Skeletal muscle tissue (tissue), 4 donors: ENCODE measurements around the gene EPHA2. TPM values are rescaled to one million over a fixed set of nuclear protein-coding genes. Genes with fewer than 3 reads are reported as not detected.

Experiments
- H3K27ac ChIP-seq: one replicate; pipeline ENCODE4 v1.7.0; 2013; ENCODE audit warnings: mild to moderate bottlenecking, low read depth, low read length, inconsistent platforms
- H3K27me3 ChIP-seq, 3 donors: one replicate each; pipeline ENCODE4 v1.7.0; 2013; ENCODE audit warnings: low read length in 3 of 3; ENCODE audit not compliant: control insufficient read depth in 3 of 3, insufficient read depth in 3 of 3
- H3K36me3 ChIP-seq, 3 donors: one replicate each; pipeline ENCODE4 v1.7.0; 2013; ENCODE audit warnings: low read length in 3 of 3; ENCODE audit not compliant: control insufficient read depth in 3 of 3, insufficient read depth in 3 of 3
- H3K4me1 ChIP-seq, 3 donors: one replicate each; pipeline ENCODE4 v1.7.0; 2013; ENCODE audit warnings: low read length in 3 of 3, mild to moderate bottlenecking in 3 of 3; ENCODE audit not compliant: control insufficient read depth in 3 of 3, insufficient read depth in 3 of 3
- H3K4me3 ChIP-seq, 3 donors: one replicate each; pipeline ENCODE4 v1.7.0; 2013; ENCODE audit warnings: low read length in 3 of 3
- H3K9ac ChIP-seq, 3 donors: one replicate each; pipeline ENCODE4 v1.7.0; 2013; ENCODE audit warnings: low read length in 3 of 3, mild to moderate bottlenecking in 3 of 3, moderate library complexity in 2 of 3, low read depth in 1 of 3
- H3K9me3 ChIP-seq, 3 donors: one replicate each; pipeline ENCODE4 v1.7.0; 2013; ENCODE audit warnings: low read length in 3 of 3; ENCODE audit not compliant: control insufficient read depth in 3 of 3
- total RNA-seq: library from RNA; depleted of rRNA; stranded (reverse); fragments of >200 nt; gene quantifications from one replicate; pipeline ENCODE4 v1.2.3, GENCODE V29; 2014
- donor health status: Osteomylitis.

Gene EPHA2
- total RNA-seq, 1 donor from 2014 or later, result 5.2 TPM

DNA sequence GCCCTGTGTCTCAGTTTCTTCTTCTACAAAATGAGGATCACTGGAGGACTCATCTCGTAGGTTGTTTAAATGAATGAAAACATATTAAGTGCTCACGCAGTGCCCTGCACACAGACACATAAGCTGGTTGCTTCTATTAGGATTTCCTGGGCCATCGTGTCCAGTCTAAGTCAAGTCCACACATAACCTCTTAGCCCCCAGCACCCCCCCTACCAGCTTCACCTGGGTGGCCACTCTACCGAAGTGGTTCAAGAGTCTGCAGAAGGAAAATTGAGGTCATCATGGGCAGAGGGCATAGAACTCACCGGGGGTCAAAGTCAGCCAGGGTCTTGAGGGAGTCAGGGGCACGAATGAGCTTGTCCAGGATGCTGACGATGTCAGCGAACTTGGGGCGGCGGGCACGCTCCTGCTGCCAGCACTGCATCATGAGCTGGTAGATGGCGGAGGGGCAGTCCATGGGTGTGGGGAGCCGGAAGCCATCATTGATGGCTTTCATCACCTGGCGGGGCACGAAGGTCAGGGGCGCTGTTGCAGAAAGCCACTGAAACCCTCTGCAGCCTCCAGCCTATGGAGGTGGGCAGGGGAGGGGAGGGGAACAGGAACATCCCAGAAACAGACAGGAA lies 25.8 kb downstream of the EPHA2 start:
- Histone ChIP-seq H3K27me3 (no peaks in the 10 kb centered on the region), H3K36me3 (peaks cover 6 to 31% (median 19%) of the 10 kb centered on the region in 3 donors), H3K27ac (no peak overlapping the region)

DNA sequence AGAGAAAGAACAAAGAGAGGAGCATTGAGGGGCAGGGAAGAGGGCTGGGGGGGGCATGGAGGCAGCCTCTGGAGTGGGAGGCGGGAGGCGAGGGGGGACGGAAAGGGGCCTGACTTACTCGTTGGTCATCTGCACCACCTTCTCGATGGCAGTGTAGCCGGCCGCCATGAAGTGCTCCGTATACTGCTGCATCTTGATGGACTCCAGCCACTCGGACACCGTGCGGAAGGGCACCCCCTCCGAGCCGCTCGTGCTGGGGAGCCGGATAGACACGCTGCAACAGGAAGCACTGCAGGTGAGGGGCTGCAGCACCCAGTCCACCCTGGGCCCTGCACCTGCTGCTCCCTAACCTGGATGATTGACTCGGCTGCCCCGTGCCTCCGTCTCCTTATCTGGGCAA lies 26.6 kb downstream of the EPHA2 start:
- Histone ChIP-seq H3K36me3 (peaks cover 6 to 29% (median 19%) of the 10 kb centered on the region in 3 donors), H3K27ac (no peak overlapping the region), H3K4me3 (no peak overlapping the region), H3K9me3 (no peaks in the 10 kb centered on the region), H3K27me3 (no peaks in the 10 kb centered on the region), H3K9ac (no peak overlapping the region), H3K4me1 (peaks cover 0 to 14% (median 10%) of the 10 kb centered on the region in 3 donors)

More for the DNA sequence above, 25.8 kb downstream of the EPHA2 start:
- Histone ChIP-seq H3K4me1 (peaks cover 0 to 15% (median 10%) of the 10 kb centered on the region in 3 donors), H3K9ac (no peak overlapping the region), H3K9me3 (no peaks in the 10 kb centered on the region), H3K4me3 (no peak overlapping the region)

DNA sequence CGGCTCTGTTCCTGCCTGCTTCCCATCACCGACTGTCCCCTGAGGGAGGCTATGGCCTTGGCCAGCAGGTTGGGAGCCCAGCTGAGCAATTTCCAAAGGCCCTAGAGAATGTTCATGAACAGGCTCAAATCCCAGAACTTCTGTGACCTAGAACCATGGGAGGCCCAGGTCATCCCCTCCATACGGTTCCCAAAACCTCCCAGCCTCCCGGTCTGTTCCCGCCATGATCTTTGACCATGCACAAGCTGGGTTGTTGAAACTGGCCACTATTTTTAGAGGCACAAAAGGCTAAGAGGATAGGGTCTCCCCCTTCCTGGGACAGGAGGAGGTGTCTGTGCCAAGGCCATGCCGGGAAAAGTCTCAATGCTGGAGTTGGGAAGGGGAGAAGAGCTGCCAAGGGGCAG lies 27.5 kb downstream of the EPHA2 start:
- Histone ChIP-seq H3K36me3 (peaks cover 6 to 28% (median 17%) of the 10 kb centered on the region in 3 donors), H3K4me3 (no peak overlapping the region), H3K4me1 (peaks cover 0 to 13% (median 6%) of the 10 kb centered on the region in 3 donors), H3K9me3 (no peaks in the 10 kb centered on the region), H3K27ac (peak overlapping the region; percentile 68), H3K9ac (no peak overlapping the region), H3K27me3 (no peaks in the 10 kb centered on the region)

GRCh38 chr1:16127676-16128337 lies 28.1 kb downstream of the EPHA2 start:
- no peaks in the 10 kb centered on the region for H3K27me3 ChIP-seq
- H3K4me3 ChIP-seq, result no peak overlapping the region
- peaks cover 1 to 14% (median 6%) of the 10 kb centered on the region in 3 donors for H3K4me1 ChIP-seq
- no peak overlapping the region for H3K9ac ChIP-seq
- H3K27ac ChIP-seq, result peak overlapping the region; percentile 60
- no peaks in the 10 kb centered on the region for H3K9me3 ChIP-seq
- peaks cover 6 to 24% (median 11%) of the 10 kb centered on the region in 3 donors for H3K36me3 ChIP-seq

DNA sequence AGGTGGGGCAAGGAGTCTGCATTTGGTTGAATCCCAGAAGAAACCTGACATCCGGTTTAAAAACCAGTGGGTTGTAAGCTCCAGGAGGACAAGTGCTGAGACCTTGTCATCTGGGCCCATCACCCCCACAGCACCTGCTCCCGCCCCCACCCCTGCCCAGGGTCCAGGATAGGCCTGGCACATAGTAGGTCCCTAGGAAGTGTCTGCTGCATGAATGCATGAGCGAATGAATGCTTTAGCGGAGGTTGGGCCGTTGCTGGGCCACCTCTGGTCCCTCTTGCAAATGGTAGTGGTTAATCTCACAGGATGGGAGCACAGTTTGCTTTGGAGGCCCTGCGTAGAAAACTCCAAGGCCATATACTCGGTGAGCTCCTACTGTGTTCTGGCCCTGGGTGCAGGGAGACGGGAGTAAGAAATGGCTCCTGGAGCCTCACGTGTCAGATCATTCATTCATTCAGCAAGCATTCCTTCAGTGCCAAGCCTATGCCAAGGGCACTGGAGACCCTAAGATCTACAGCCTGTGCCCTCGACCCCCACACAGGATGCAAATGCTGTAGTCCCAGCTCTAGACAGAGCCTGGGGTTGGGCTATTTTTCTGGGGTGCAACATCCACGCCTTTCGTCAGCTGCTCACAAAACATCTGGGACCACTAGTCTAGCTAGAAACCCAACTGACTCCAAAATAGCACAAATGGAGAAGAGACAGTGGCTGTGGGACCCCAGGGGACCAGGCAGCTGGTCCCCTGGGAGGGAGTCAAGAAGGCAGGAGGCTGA lies 28.9 kb downstream of the EPHA2 start:
- Histone ChIP-seq H3K27ac (peak overlapping the region; percentile 60), H3K36me3 (peaks cover 6 to 22% (median 8%) of the 10 kb centered on the region in 3 donors), H3K9me3 (no peaks in the 10 kb centered on the region), H3K4me1 (peaks cover 4 to 14% (median 6%) of the 10 kb centered on the region in 3 donors), H3K27me3 (no peaks in the 10 kb centered on the region), H3K4me3 (no peak overlapping the region), H3K9ac (no peak overlapping the region)

DNA sequence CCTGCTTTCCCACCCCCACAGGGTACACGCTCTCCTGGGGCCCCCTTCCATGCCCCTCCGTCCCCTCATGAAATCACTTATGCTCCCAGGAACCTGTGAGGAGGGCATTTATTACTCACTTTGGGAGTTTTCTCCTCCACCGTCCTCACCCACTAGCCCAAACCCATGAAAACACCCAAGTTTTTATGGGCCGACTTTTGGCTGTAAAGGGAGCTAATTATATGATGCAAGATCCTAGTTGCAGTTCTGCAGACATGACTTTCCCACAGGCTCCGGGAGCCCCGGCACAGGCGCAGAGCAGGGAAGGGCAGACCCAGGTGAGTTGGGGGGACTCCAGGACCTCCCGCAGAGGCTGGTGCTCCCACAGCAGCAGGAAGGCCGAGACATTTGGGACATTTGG lies 29.7 kb downstream of the EPHA2 start:
- Histone ChIP-seq H3K4me1 (peaks cover 4 to 14% (median 6%) of the 10 kb centered on the region in 3 donors), H3K9ac (no peak overlapping the region), H3K36me3 (peaks cover 5 to 20% (median 6%) of the 10 kb centered on the region in 3 donors), H3K9me3 (no peaks in the 10 kb centered on the region), H3K4me3 (no peak overlapping the region), H3K27ac (no peak overlapping the region), H3K27me3 (no peaks in the 10 kb centered on the region)

DNA sequence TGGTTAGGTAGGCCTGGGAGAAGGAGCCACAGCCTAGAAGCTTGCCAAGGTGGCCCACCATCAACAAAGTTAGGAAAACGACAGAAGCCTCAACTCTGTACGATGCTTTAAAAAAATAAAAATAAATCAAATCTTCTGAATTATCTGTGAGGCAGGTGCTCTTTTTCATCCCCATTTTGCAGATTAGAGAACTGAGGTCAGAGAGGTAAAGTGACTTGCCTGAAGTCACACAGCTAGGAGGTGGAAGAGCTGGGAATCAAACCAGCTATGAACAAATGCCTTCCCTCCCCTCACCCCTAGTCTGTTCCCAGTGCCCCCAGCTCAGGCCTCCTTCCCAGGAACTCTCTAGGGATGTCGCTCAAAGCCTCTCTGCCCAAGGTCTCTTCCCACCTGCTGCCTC lies 30.4 kb downstream of the EPHA2 start:
- no peaks in the 10 kb centered on the region for H3K27me3 ChIP-seq
- no peak overlapping the region for H3K27ac ChIP-seq
- peaks cover 4 to 14% (median 6%) of the 10 kb centered on the region in 3 donors for H3K4me1 ChIP-seq
- H3K36me3 ChIP-seq, result peaks cover 3 to 17% (median 5%) of the 10 kb centered on the region in 3 donors
- no peak overlapping the region for H3K9ac ChIP-seq
- no peaks in the 10 kb centered on the region for H3K9me3 ChIP-seq
- no peak overlapping the region for H3K4me3 ChIP-seq

GRCh38 chr1:16125088-16125470 lies 30.8 kb downstream of the EPHA2 start:
- Histone ChIP-seq H3K4me1 (peaks cover 4 to 14% (median 6%) of the 10 kb centered on the region in 3 donors), H3K36me3 (peaks cover 3 to 15% (median 5%) of the 10 kb centered on the region in 3 donors), H3K4me3 (no peak overlapping the region), H3K9me3 (no peaks in the 10 kb centered on the region), H3K9ac (no peak overlapping the region), H3K27me3 (no peaks in the 10 kb centered on the region), H3K27ac (no peak overlapping the region)

DNA sequence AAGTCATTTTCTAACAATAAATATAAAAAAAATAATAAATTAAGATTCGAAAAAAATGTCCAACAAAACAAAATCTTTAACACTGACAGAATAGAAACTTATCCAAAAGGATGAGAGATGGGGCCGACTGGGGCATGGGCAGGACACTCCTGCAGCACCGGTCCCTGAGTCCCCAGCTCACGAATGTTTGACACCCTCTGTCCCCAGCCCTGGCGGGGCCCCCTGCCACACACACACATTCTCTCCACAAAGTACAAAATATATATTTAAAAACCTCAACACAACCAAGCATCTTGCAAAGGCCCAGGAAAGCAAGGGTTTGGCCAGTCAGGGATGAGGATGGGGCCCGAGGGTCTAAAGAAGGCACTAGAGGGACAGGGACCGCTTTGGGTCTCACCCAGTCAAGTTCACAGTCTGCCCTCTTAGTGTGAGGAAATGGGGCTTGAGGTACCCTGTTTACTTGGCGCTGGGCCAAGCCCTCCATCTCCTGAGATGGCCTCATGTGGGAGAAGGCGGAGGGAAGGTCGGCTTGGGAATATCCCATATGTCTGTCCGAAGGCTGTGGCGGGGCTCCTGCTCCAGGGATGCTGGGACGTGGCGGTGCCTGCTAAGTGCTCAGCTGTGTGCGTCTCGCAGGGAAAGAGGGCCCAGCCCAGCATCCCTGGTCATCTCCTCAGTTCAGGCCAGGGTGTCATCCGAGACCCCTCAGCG lies 31.3 kb downstream of the EPHA2 start:
- no peak overlapping the region for H3K4me3 ChIP-seq
- H3K27me3 ChIP-seq, result no peaks in the 10 kb centered on the region
- H3K9me3 ChIP-seq, result no peaks in the 10 kb centered on the region
- peaks cover 3 to 10% (median 3%) of the 10 kb centered on the region in 3 donors for H3K36me3 ChIP-seq
- peaks cover 4 to 14% (median 6%) of the 10 kb centered on the region in 3 donors for H3K4me1 ChIP-seq
- no peak overlapping the region for H3K27ac ChIP-seq
- no peak overlapping the region for H3K9ac ChIP-seq
